Thymus (tissue), 11 donors: ENCODE results near the gene ATF3. TPM values are rescaled to one million over a fixed set of nuclear protein-coding genes. Genes with fewer than 3 reads are reported as not detected.
"Not testable (repeated sequence)": the region's sequence is repeated elsewhere in the genome, so short reads cannot be mapped to it uniquely, and the experiment has no call there.

Experiments
- DNase-seq, 9 donors: peaks; one replicate each; pipeline ENCODE4 v3.0.0-alpha.2; 2013; ENCODE audit warnings: low spot score in 9 of 9, low read depth in 6 of 9, missing footprints in 1 of 9
- H3K27ac ChIP-seq, 2 donors: one replicate each; pipeline ENCODE4 v1.5.1; 2013; ENCODE audit warnings: control low read depth in 1 of 2, low read depth in 1 of 2, low read length in 1 of 2, mild to moderate bottlenecking in 1 of 2, moderate library complexity in 1 of 2
- H3K27me3 ChIP-seq, 2 donors: one replicate each; pipeline ENCODE4 v1.5.1; 2013; ENCODE audit warnings: low read length in 1 of 2; ENCODE audit not compliant: control insufficient read depth in 2 of 2, insufficient read depth in 1 of 2
- H3K36me3 ChIP-seq, 2 donors: one replicate each; pipeline ENCODE4 v1.5.1; 2013; ENCODE audit warnings: low read length in 1 of 2, mild to moderate bottlenecking in 1 of 2, moderate library complexity in 1 of 2; ENCODE audit not compliant: control insufficient read depth in 2 of 2, insufficient read depth in 2 of 2
- H3K4me1 ChIP-seq, 2 donors: one replicate each; pipeline ENCODE4 v1.5.1; 2013; ENCODE audit warnings: low read length in 2 of 2; ENCODE audit not compliant: control insufficient read depth in 2 of 2, insufficient read depth in 2 of 2
- H3K4me3 ChIP-seq, 2 donors: one replicate each; pipeline ENCODE4 v1.5.1; 2013; ENCODE audit warnings: low read length in 2 of 2, control low read depth in 1 of 2, mild to moderate bottlenecking in 1 of 2
- H3K9me3 ChIP-seq, 2 donors: one replicate each; pipeline ENCODE4 v1.5.1; 2013; ENCODE audit warnings: low read length in 1 of 2, mild to moderate bottlenecking in 1 of 2; ENCODE audit not compliant: control insufficient read depth in 2 of 2, insufficient read depth in 1 of 2
- WGBS: extraction: QIAGEN DNeasy Blood & Tissue Kit; methylation state at CpG from one replicate; pipeline ENCODE4 v1.1.7; 2013; 5-methylcytosine and 5-hydroxymethylcytosine counted together
- polyA plus RNA-seq: library from polyadenylated mRNA; stranded (reverse); fragments of 200-250 nt; gene quantifications from one replicate; pipeline ENCODE4 v1.2.3, GENCODE V29; 2013
- total RNA-seq: library from RNA; stranded (reverse); fragments of 120-200 nt; gene quantifications from one replicate; pipeline ENCODE4 v1.2.4, GENCODE V29; 2013
- donor health status: healthy.

The ATF3 gene
- total and polyA plus RNA-seq, 2 donors: 4.4 to 34.6 TPM

DNA sequence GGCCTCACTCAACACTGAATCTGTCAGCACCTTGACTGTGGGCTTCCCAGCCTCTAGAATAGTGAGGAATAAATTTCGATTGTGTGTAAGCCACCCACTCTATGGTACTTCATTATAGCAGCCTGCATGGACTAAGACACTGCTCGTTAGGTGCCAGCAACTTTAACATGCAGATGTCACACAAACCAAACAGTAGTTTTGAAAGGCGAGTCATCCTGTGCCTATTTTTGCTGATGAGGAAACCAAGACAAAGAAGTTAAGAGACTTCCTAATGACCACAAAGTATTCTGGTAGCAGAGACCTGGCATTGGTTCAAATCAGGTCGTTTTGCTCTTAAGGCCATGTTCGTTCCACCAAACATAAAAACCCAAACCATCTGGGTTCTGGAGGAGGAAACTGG is 48.2 kb downstream of the ATF3 start:
- DNase-seq: no peak
- Histone ChIP-seq H3K9me3 (no peaks in the 10 kb centered on the region), H3K4me1 (peaks cover 0 to 5% of the 10 kb centered on the region in 2 donors), H3K36me3 (no peaks in the 10 kb centered on the region), H3K27me3 (no peaks in the 10 kb centered on the region), H3K27ac (no peak overlapping the region), H3K4me3 (no peak overlapping the region)
- 79% methylated on average over 5 of the region's 5 CpGs for WGBS

GRCh38 chr1:212658250-212658649 is 49.7 kb downstream of the ATF3 start:
- H3K4me3 ChIP-seq, H3K4me1 ChIP-seq, H3K36me3 ChIP-seq, DNase-seq, H3K27me3 ChIP-seq, H3K9me3 ChIP-seq, H3K27ac ChIP-seq: not testable (repeated sequence)
- 74% methylated on average over 7 of the region's 7 CpGs for WGBS

- 86% methylated on average over 11 of the region's 11 CpGs for WGBS
- Histone ChIP-seq H3K9me3 (no peaks in the 10 kb centered on the region), H3K36me3 (no peaks in the 10 kb centered on the region), H3K27ac (no peak overlapping the region), H3K4me3 (no peak overlapping the region), H3K27me3 (peaks cover 0 to 2% of the 10 kb centered on the region in 2 donors), H3K4me1 (peaks cover 0 to 15% of the 10 kb centered on the region in 2 donors)
- no peak for DNase-seq
Observed at GRCh38 chr1:212664409-212665199, 56.0 kb downstream of the ATF3 start.

DNA sequence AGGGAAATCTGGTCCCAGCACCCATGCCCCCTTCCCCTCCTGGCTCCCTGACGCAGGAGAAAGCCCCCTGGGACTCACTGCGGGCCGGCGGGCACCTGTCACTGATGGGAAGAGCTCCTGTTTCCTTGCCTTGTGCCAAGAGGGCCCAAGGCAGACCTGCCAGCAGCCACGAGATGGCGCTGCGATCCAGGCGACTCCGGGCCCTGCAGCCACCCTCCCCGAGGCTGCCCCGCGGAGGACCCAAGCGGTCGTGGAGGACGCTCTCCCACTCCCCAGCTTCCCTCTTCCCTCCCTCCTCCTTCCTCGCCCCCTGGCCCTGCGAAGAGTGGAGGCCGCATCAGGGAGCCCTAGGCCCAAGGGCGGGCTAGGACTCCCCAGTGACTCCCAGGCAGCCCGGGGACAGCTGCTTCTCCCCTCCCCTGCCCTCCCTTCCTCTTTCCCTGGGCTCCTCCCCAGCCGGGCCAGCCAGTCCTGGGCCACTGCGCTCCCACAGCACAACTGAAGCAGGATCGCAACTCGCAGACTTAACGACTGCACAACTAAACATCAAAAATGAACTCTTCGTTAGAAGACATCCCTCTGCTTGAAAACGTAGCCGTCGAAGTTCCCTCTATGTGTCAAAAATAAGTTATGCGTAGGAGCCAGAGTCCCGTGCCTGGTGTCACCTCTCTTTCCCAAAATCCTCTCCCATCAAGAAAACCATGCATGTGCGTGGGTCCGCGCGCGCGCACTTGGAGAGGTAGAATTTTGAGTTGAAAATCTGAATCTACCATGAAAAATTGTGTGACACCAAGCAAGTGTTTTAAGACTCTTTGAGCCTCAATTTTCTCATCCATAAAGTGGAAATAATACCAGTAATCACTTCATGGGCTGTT is 56.9 kb downstream of the ATF3 start:
- H3K27ac ChIP-seq: no peak overlapping the region

DNA sequence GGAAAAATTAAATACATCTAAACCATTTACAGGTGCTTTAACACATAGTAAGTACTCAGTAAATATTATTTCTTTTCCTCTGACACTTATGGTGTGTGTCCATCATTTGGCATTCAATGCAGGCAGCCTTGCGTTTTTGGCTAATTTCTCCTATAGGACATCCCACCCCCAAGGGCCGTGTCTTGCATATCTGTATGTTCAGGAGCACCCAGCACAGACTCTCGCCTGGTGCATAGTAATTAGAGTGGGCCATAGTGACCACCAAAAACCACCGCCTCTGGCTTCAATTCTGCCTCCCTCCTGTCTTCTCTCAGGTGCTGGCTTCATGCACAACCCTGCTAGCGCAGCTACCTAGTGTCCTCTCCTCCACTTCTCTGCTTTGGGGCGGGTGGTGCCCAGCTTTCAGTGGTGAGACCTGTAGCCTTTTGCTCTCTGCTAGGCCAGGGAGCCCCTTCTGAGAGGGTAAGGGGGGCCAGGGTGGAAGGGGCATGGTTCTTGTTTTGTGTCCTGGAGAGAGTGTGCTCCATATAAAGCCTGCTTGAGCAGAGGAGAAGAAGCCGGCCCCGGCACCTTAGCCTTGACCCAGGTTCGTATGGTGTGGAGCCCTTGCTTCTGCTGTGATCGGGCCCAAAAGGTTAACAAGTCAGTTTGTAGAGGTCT is 57.7 kb downstream of the ATF3 start:
- Histone ChIP-seq H3K4me1 (peaks cover 0 to 18% of the 10 kb centered on the region in 2 donors), H3K27me3 (peaks cover 0 to 2% of the 10 kb centered on the region in 2 donors), H3K36me3 (no peaks in the 10 kb centered on the region), H3K9me3 (no peaks in the 10 kb centered on the region), H3K4me3 (no peak overlapping the region), H3K27ac (no peak overlapping the region)
- 88% methylated on average over 10 of the region's 10 CpGs for WGBS
- DNase-seq: no peak

More for the DNA sequence above, 56.9 kb downstream of the ATF3 start:
- WGBS: 22% methylated on average over 37 of the region's 37 CpGs
- Histone ChIP-seq H3K36me3 (no peaks in the 10 kb centered on the region), H3K4me1 (peaks cover 0 to 15% of the 10 kb centered on the region in 2 donors), H3K9me3 (no peaks in the 10 kb centered on the region), H3K27me3 (peaks cover 0 to 2% of the 10 kb centered on the region in 2 donors), H3K4me3 (peak overlapping the region; percentile 34 to 48)
- peak; percentile 50 to 88 (median 75) for DNase-seq

DNA sequence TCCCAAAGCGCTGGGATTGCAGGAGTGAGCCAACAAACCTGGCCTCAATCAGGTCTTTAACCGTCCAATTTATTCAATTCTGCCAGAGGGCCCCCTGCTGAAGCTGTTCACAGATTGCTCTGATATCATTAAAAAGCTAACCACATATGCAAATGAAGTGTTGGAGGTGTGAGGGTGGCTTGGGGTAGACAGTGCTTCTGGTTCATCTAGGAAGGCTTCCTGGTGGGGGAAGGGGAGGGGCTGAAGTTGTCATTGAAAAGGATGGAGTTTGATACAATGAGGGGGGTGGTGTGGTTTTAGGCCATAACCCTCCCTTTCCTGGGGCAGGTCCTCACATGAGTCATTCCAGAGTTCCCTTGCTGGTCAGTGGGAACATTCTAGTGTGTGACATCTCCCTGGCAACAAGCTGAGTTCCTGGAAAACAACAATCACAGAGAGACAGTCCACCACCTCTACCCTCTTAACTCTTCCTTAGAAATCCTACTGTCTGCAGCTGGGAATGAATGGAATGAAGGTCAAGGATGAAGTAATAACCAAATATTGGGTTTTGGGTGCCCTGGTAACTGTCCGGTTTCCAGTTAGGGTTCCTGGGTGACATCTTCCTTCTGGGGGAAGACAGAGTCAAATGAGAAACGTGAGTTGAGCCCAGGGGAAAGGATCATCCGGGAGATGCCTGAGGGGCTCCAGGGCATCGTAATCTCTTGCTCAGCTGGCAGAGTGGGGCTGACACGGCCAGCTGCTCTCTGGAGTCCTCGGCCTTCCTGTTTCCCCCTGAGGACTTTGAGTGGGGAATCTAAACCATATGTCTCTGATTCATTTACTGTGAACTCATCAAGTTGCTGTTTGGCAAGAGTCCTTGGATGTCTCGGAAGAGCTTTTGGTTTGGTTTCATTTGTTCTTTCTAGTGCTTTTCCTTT is 58.9 kb downstream of the ATF3 start:
- peak overlapping the region; percentile 5 to 40 for H3K27ac ChIP-seq
- WGBS: 92% methylated on average over 9 of the region's 9 CpGs
- no peak overlapping the region for H3K4me3 ChIP-seq
- H3K27me3 ChIP-seq: peaks cover 0 to 2% of the 10 kb centered on the region in 2 donors
- peaks cover 0 to 25% of the 10 kb centered on the region in 2 donors for H3K4me1 ChIP-seq
- DNase-seq: no peak
- no peaks in the 10 kb centered on the region for H3K36me3 ChIP-seq
- H3K9me3 ChIP-seq: no peaks in the 10 kb centered on the region

DNA sequence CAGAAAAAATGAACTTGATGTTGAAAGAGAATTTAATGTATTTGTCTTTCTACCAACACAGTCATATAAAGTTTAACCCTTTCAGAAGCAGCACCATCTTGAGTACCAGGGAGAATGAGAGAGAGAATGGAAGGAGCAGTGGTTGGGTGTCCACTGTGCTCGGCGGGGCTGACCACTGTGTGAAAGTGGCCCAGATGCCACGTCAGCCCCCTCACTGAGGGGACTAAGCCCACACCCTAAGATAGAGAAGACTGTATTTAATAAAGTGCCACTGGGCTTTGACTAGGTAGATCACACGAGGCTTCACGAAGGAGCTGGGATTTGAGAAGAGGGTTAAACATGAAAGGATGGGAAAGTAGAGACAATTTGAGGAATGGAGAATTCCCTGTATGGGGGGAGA is 59.9 kb downstream of the ATF3 start:
- Histone ChIP-seq H3K27me3 (peaks cover 0 to 2% of the 10 kb centered on the region in 2 donors), H3K36me3 (no peaks in the 10 kb centered on the region), H3K9me3 (no peaks in the 10 kb centered on the region), H3K4me3 (no peak overlapping the region), H3K4me1 (peaks cover 0 to 25% of the 10 kb centered on the region in 2 donors), H3K27ac (no peak overlapping the region)
- WGBS: 94% methylated on average over 5 of the region's 5 CpGs
- DNase-seq: no peak

GRCh38 chr1:212669102-212669501 is 60.5 kb downstream of the ATF3 start:
- peak in 1 of 9 donors; percentile 41 for DNase-seq
- 89% methylated on average over 2 of the region's 2 CpGs for WGBS
- H3K4me3 ChIP-seq: no peak overlapping the region
- no peaks in the 10 kb centered on the region for H3K9me3 ChIP-seq
- peaks cover 0 to 25% of the 10 kb centered on the region in 2 donors for H3K4me1 ChIP-seq
- no peaks in the 10 kb centered on the region for H3K36me3 ChIP-seq
- no peak overlapping the region for H3K27ac ChIP-seq
- H3K27me3 ChIP-seq: peaks cover 0 to 2% of the 10 kb centered on the region in 2 donors
